ENCODE results near the gene GSTA3.

DNA sequence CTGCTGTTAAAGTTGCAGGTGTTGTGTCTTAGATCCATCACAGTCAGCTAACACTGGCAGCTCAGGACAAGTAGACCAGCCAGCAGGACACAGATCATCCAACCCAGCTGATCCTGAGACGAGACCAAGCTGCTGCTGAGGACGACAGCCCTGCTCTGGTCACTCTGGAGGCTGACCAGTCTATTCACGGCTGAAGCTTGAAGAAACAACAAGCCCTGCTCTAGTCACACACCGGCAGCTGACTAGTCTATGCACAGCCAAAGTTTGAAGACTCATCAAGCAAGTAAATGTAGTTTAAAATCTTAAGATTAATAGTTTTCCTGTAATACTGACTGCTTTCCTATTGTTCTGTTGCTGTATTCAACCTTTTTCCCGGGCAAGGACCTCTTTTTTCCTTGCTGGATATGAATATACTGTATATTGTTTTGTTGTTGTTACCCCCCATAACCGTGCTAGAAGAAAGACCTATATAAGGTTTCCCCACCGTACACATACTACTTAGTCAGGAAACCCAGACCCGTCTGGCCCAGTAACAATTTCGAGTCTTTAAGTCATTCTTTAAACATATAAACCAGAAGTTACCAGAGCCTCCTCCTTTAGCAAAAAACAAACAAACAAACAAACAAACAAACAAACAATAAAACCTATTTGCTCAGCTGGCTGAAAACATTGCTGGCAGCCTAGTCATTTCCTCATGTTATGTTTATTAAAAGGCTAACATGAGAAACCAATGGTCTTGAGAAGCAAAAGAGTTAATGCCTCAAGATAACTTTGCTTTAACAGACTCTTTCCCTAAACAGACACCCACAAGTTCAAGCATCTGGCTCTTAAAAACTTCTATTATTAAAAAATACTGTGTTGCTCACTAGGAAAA is 16.7 kb upstream of the GSTA3 start:
- TF ChIP-seq, protein P1, sequence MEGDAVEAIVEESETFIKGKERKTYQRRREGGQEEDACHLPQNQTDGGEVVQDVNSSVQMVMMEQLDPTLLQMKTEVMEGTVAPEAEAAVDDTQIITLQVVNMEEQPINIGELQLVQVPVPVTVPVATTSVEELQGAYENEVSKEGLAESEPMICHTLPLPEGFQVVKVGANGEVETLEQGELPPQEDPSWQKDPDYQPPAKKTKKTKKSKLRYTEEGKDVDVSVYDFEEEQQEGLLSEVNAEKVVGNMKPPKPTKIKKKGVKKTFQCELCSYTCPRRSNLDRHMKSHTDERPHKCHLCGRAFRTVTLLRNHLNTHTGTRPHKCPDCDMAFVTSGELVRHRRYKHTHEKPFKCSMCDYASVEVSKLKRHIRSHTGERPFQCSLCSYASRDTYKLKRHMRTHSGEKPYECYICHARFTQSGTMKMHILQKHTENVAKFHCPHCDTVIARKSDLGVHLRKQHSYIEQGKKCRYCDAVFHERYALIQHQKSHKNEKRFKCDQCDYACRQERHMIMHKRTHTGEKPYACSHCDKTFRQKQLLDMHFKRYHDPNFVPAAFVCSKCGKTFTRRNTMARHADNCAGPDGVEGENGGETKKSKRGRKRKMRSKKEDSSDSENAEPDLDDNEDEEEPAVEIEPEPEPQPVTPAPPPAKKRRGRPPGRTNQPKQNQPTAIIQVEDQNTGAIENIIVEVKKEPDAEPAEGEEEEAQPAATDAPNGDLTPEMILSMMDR (IDR thresholded peaks at IDR 0.05) = no peak
- TF ChIP-seq EP300 (IDR thresholded peaks at IDR 0.05) = no peak
